ENCODE results near the gene TCF23.

The TCF23 gene

DNA sequence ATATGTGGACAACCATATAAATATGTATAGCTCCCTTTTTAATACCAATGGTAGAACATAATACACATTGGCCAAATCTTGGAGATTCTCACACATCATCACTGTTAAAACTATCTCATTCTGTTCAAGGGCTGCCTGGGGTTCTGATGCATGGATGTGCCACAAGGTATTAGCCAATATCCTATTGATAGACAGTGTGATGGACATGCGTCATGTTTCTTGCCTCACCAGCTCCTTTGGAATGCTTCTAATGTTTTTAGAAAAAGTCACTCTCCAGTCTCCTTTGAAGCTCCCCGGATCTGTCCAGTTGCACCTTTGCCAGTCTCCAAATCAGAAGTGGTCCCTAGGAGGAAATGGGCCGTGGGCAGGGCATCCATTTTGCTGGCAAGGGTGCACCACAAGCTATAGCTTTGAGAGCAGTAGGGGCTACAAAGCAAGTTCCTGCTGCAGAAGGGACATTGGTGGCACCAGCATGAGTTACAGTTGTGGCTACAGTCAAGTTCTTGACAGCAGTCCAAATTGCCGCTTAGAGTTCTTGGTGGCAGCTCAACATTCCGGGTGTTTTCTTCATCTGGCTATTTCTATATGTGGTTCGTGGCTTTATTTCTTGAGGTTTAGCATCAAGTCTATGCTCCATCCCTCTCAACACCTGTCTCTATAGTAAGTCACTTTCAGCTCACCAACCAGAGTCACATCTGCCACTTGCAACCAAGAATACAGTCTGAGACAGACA lies 38.0 kb downstream of the TCF23 start:
- H3K4me1 ChIP-seq (ENCODE audit: control insufficient read depth, low read length): peaks cover 12% of the 10 kb centered on the region
- H3K9me3 ChIP-seq (ENCODE audit: control insufficient read depth, insufficient read depth, low read length): no peaks in the 10 kb centered on the region
- no peak overlapping the region for H3K4me2 ChIP-seq (ENCODE audit: low read length)
- H3K27me3 ChIP-seq (ENCODE audit: control insufficient read depth, low read length): no peaks in the 10 kb centered on the region
- H4K20me1 ChIP-seq (ENCODE audit: control insufficient read depth, insufficient read depth, low read depth, low read length): no peaks in the 10 kb centered on the region
- H3K27ac ChIP-seq (ENCODE audit: low read depth, low read length): no peak overlapping the region
- no peaks in the 10 kb centered on the region for H3K9me2 ChIP-seq (replicated peaks; ENCODE audit: control insufficient read depth, low read length)
- H3K79me2 ChIP-seq (ENCODE audit: control insufficient read depth, low read length): no peaks in the 10 kb centered on the region
- no peaks in the 10 kb centered on the region for H3F3A ChIP-seq (ENCODE audit: control insufficient read depth, insufficient read depth)
- TF ChIP-seq, protein P1, sequence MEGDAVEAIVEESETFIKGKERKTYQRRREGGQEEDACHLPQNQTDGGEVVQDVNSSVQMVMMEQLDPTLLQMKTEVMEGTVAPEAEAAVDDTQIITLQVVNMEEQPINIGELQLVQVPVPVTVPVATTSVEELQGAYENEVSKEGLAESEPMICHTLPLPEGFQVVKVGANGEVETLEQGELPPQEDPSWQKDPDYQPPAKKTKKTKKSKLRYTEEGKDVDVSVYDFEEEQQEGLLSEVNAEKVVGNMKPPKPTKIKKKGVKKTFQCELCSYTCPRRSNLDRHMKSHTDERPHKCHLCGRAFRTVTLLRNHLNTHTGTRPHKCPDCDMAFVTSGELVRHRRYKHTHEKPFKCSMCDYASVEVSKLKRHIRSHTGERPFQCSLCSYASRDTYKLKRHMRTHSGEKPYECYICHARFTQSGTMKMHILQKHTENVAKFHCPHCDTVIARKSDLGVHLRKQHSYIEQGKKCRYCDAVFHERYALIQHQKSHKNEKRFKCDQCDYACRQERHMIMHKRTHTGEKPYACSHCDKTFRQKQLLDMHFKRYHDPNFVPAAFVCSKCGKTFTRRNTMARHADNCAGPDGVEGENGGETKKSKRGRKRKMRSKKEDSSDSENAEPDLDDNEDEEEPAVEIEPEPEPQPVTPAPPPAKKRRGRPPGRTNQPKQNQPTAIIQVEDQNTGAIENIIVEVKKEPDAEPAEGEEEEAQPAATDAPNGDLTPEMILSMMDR (IDR thresholded peaks at IDR 0.05; ENCODE audit: low read depth, low read length, poor library complexity, severe bottlenecking): no peak
- no peak for TF ChIP-seq EZH2phosphoT487 (IDR thresholded peaks at IDR 0.05; ENCODE audit: borderline replicate concordance, low read length)
- H3K36me3 ChIP-seq (ENCODE audit: control insufficient read depth, low read length): no peaks in the 10 kb centered on the region
- H3K4me3 ChIP-seq (ENCODE audit: low read length): no peak overlapping the region

DNA sequence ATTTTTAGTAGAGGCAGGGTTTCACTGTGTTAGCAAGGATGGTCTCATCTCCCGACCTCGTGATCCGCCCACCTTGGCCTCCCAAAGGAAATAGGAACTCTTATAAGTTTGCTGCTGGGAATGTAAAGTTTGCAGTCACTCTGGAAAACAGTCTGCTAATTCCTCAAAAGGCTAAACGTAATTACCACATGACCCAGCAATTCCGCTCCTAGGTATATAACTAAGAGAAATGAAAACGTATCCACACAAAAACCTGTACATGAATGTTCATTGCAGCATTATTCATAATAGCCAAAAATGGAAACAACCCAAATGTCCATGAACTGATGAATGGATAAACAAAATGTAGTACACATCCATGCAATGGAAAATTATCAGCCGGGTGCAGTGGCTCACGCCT lies 41.2 kb downstream of the TCF23 start:
- TF ChIP-seq, protein P1 (IDR thresholded peaks at IDR 0.05; ENCODE audit: low read depth, low read length, poor library complexity, severe bottlenecking): no peak
- no peak for TF ChIP-seq EZH2phosphoT487 (IDR thresholded peaks at IDR 0.05; ENCODE audit: borderline replicate concordance, low read length)
- Histone ChIP-seq H3K4me3 (ENCODE audit: low read length) (no peak overlapping the region), H3K79me2 (ENCODE audit: control insufficient read depth, low read length) (no peaks in the 10 kb centered on the region), H4K20me1 (ENCODE audit: control insufficient read depth, insufficient read depth, low read depth, low read length) (no peaks in the 10 kb centered on the region), H3F3A (ENCODE audit: control insufficient read depth, insufficient read depth) (peaks cover 15% of the 10 kb centered on the region), H3K9me3 (ENCODE audit: control insufficient read depth, insufficient read depth, low read length) (no peaks in the 10 kb centered on the region), H3K4me1 (ENCODE audit: control insufficient read depth, low read length) (peaks cover 40% of the 10 kb centered on the region), H3K36me3 (ENCODE audit: control insufficient read depth, low read length) (no peaks in the 10 kb centered on the region), H3K27me3 (ENCODE audit: control insufficient read depth, low read length) (no peaks in the 10 kb centered on the region), H3K9me2 (replicated peaks; ENCODE audit: control insufficient read depth, low read length) (no peaks in the 10 kb centered on the region), H3K4me2 (ENCODE audit: low read length) (no peak overlapping the region), H3K27ac (ENCODE audit: low read depth, low read length) (no peak overlapping the region)

DNA sequence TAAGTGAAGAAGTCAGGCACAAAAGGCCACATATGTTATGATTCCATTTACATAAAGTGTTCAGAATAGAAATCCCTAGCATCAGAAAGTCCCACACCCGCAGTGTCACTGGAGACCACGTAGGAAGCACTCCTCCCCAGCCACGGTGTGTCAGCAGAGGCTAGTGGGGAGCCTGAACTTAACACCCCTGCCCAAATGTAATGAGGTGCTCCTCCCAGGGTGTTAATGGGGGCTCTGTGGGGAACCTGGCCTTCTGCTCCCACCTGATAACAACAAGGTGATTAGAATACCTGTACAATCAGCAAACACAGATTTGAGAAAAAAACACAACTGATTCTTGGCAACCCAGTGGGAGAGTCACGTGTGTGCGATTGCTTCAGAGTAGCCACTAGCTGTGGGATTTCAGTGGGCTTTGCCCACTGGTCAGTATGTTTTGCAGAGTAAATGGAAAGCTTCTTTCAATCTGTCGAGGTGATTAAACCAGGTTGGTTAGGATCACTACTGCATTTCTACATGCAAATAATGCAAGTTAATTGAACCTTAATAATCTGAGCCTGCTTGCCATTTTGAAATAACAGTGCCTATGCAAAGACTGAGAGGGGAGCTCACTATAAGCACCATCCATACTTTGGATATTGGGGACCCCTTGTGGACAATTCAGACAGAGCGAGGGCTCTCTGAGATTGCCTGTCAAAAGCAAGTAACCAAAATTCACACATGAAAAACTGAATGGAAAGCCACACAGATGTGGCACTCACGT lies 42.4 kb downstream of the TCF23 start:
- Histone ChIP-seq H3K9me3 (ENCODE audit: control insufficient read depth, insufficient read depth, low read length) (no peaks in the 10 kb centered on the region), H3K27ac (ENCODE audit: low read depth, low read length) (no peak overlapping the region), H3K36me3 (ENCODE audit: control insufficient read depth, low read length) (no peaks in the 10 kb centered on the region), H3K79me2 (ENCODE audit: control insufficient read depth, low read length) (no peaks in the 10 kb centered on the region), H3K27me3 (ENCODE audit: control insufficient read depth, low read length) (no peaks in the 10 kb centered on the region), H3K4me2 (ENCODE audit: low read length) (peak overlapping the region; percentile 9; the same call in 1 of the 2 replicates), H3K9me2 (replicated peaks; ENCODE audit: control insufficient read depth, low read length) (no peaks in the 10 kb centered on the region), H3K4me3 (ENCODE audit: low read length) (no peak overlapping the region), H4K20me1 (ENCODE audit: control insufficient read depth, insufficient read depth, low read depth, low read length) (no peaks in the 10 kb centered on the region), H3F3A (ENCODE audit: control insufficient read depth, insufficient read depth) (peaks cover 20% of the 10 kb centered on the region), H3K4me1 (ENCODE audit: control insufficient read depth, low read length) (peaks cover 42% of the 10 kb centered on the region)
- TF ChIP-seq, protein P1 (IDR thresholded peaks at IDR 0.05; ENCODE audit: low read depth, low read length, poor library complexity, severe bottlenecking): peak; percentile 83
- no peak for TF ChIP-seq EZH2phosphoT487 (IDR thresholded peaks at IDR 0.05; ENCODE audit: borderline replicate concordance, low read length)
